Colonic mucosa (tissue), 4 donors: Measurements from ENCODE around the gene ZNF611. TPM values are rescaled to one million over a fixed set of nuclear protein-coding genes. Genes with fewer than 3 reads are reported as not detected.
A peak's percentile ranks its signal among the peaks of the same experiment; 100 is the strongest.
"Not testable (repeated sequence)": the region's sequence is repeated elsewhere in the genome, so short reads cannot be mapped to it uniquely, and the experiment has no call there.

Experiments
- DNase-seq: peaks from one replicate; pipeline ENCODE4 v3.0.0-alpha.2; 2020
- H3K27ac ChIP-seq: fragments of 200-600 bp; one replicate; pipeline ENCODE4 v1.8.0; 2021
- H3K27me3 ChIP-seq: fragments of 200-600 bp; one replicate; pipeline ENCODE4 v1.8.0; 2021
- H3K36me3 ChIP-seq: fragments of 200-600 bp; one replicate; pipeline ENCODE4 v1.8.0; 2021
- H3K4me1 ChIP-seq: fragments of 200-600 bp; one replicate; pipeline ENCODE4 v1.8.0; 2021; ENCODE audit warnings: mild to moderate bottlenecking
- H3K4me3 ChIP-seq: fragments of 200-600 bp; one replicate; pipeline ENCODE4 v1.8.0; 2021
- H3K9ac ChIP-seq, 2 donors: one replicate each; pipeline ENCODE4 v1.7.0; 2013; ENCODE audit warnings: control low read depth in 2 of 2, low read depth in 2 of 2, low read length in 2 of 2
- H3K9me3 ChIP-seq: fragments of 200-600 bp; one replicate; pipeline ENCODE4 v1.8.0; 2021
- CTCF ChIP-seq: fragments of 200-600 bp; IDR thresholded peaks from one replicate; pipeline ENCODE4 v1.8.0; 2022; ENCODE audit warnings: antibody characterized with exemption, mild to moderate bottlenecking
- intact Hi-C: fragments of 100-400 bp; cut with DNase I; formaldehyde crosslinking; loops from one replicate; pipeline ENCODE4 v1.14.1; 2022
- total RNA-seq, 2 donors: library from RNA; stranded (reverse); fragmentation: NEBNext Ultra II Directional in 1 of 2; extraction: Animal tissue kit (Norgen Biotek cat#: 25700) in 1 of 2; gene quantifications; one replicate each; pipeline ENCODE4 v1.2.1, GENCODE V29; 2021
- donor health status: healthy.
- donor health status: DM: no; HTN: no; CAD: no.
- donor health status: DM: no; HTN: no; CAD: no.

Gene ZNF611
- 10 to 100 TPM in 1 of 2 donors, 1 to 10 TPM in 1; 9.8 to 17.7 TPM for total RNA-seq

- peak; percentile 99 for DNase-seq
- peak within 1 kb of the TSS; percentile 75 to 92 for H3K9ac ChIP-seq
- intact Hi-C loops, result no loop called here
- no peak for TF ChIP-seq CTCF
- peak within 1 kb of the TSS; percentile 86 for H3K4me3 ChIP-seq
- no peaks in the 10 kb centered on the region for H3K9me3 ChIP-seq
- H3K27ac ChIP-seq, result peak within 1 kb of the TSS; percentile 71
- H3K27me3 ChIP-seq, result no peaks in the 10 kb centered on the region
- no peaks in the 10 kb centered on the region for H3K4me1 ChIP-seq
- no peaks in the 10 kb centered on the region for H3K36me3 ChIP-seq
Measured at GRCh38 chr19:52734893-52735661, at the start of gene ZNF611. Gene ZNF611 (minus strand): TSS chr19:52735044. CDS start chr19:52715894, 19,150 bp downstream.

- H3K4me1 ChIP-seq, H3K9ac ChIP-seq, H3K9me3 ChIP-seq, H3K4me3 ChIP-seq, intact Hi-C loops, DNase-seq, H3K27me3 ChIP-seq, H3K36me3 ChIP-seq, H3K27ac ChIP-seq: not testable (repeated sequence)
Measured at GRCh38 chr19:52782864-52783263, 48.0 kb upstream of the ZNF611 start.

- intact Hi-C loops, result no loop called here
- Histone ChIP-seq H3K9me3 (no peaks in the 10 kb centered on the region), H3K9ac (no peak overlapping the region), H3K4me3 (no peak overlapping the region), H3K27me3 (no peaks in the 10 kb centered on the region), H3K27ac (no peak overlapping the region), H3K4me1 (no peaks in the 10 kb centered on the region), H3K36me3 (no peaks in the 10 kb centered on the region)
- TF ChIP-seq CTCF, result no peak
- no peak for DNase-seq
Measured at GRCh38 chr19:52778811-52779210, 44.0 kb upstream of the ZNF611 start.

- H3K36me3 ChIP-seq, H3K4me1 ChIP-seq, intact Hi-C loops, H3K4me3 ChIP-seq, H3K9ac ChIP-seq, H3K9me3 ChIP-seq, H3K27ac ChIP-seq, DNase-seq, H3K27me3 ChIP-seq: not testable (repeated sequence)
Measured at GRCh38 chr19:52756447-52756846, 21.6 kb upstream of the ZNF611 start.

- no peak overlapping the region for H3K9ac ChIP-seq
- H3K27ac ChIP-seq, result no peak overlapping the region
- H3K27me3 ChIP-seq, result no peaks in the 10 kb centered on the region
- no peaks in the 10 kb centered on the region for H3K4me1 ChIP-seq
- intact Hi-C loops, result loop anchor here (5.0 kb wide), 1 partner anchor 502 kb away; no protein-coding TSS in a partner anchor
- no peak for TF ChIP-seq CTCF
- no peak overlapping the region for H3K4me3 ChIP-seq
- no peaks in the 10 kb centered on the region for H3K36me3 ChIP-seq
- H3K9me3 ChIP-seq, result no peaks in the 10 kb centered on the region
- DNase-seq, result no peak
Measured at GRCh38 chr19:52749780-52750179, 14.9 kb upstream of the ZNF611 start.

- no peak for DNase-seq
- no peaks in the 10 kb centered on the region for H3K27me3 ChIP-seq
- H3K4me1 ChIP-seq, result no peaks in the 10 kb centered on the region
- H3K36me3 ChIP-seq, result no peaks in the 10 kb centered on the region
- no peak overlapping the region for H3K27ac ChIP-seq
- no peak overlapping the region for H3K4me3 ChIP-seq
- no peak overlapping the region for H3K9ac ChIP-seq
- no peaks in the 10 kb centered on the region for H3K9me3 ChIP-seq
- TF ChIP-seq CTCF, result no peak
- intact Hi-C loops, result loop anchor here (5.0 kb wide), 1 partner anchor 501 kb away; no protein-coding TSS in a partner anchor
Measured at GRCh38 chr19:52748336-52748950, 13.6 kb upstream of the ZNF611 start.

GRCh38 chr19:52745919-52746318, 11.1 kb upstream of the ZNF611 start:
- not testable (repeated sequence) for H3K36me3 ChIP-seq, H3K9ac ChIP-seq, DNase-seq, H3K27me3 ChIP-seq, H3K4me1 ChIP-seq, H3K27ac ChIP-seq, H3K4me3 ChIP-seq, H3K9me3 ChIP-seq
- intact Hi-C loops, result loop anchor here (5.0 kb wide), 1 partner anchor 499 kb away; no protein-coding TSS in a partner anchor
